RWPE1 (cell line): ENCODE results near the gene HS3ST5.
"Not testable (repeated sequence)": the region's sequence is repeated elsewhere in the genome, so short reads cannot be mapped to it uniquely, and the experiment has no call there.

Experiments
- CTCF ChIA-PET: fragments of 350-600 bp; sonication (Branson Sonifier 250); formaldehyde crosslinking; extraction: SDS; loops from one replicate; lab custom pipeline; 2021; lab: Yijun Ruan, JAX
- POLR2A ChIA-PET: fragments of 400-600 bp; formaldehyde crosslinking; extraction: SDS; loops from one replicate; lab custom pipeline; 2020; ENCODE audit warnings: antibody characterized with exemption; ENCODE audit not compliant: low non-redundant PET; lab: Yijun Ruan, JAX
- DNase-seq: peaks from one replicate; pipeline ENCODE4 v3.0.0; 2012; ENCODE audit warnings: low spot score
- H3K27ac ChIP-seq: fragments of 450-650 bp; 2 replicates; pipeline ENCODE4 v1.5.1; 2017
- CTCF ChIP-seq: fragments of 450-650 bp; conservative IDR thresholded peaks from 2 replicates; pipeline ENCODE4 v1.5.1; 2017; ENCODE audit warnings: low read depth, mild to moderate bottlenecking

Gene HS3ST5

GRCh38 chr6:114084327-114084890 is 258.4 kb downstream of the HS3ST5 start:
- no peak for DNase-seq
- POLR2A ChIA-PET, result no interaction called here
- no peak overlapping the region for H3K27ac ChIP-seq
- CTCF ChIA-PET, result no interaction called here
- TF ChIP-seq CTCF, result no peak

DNA sequence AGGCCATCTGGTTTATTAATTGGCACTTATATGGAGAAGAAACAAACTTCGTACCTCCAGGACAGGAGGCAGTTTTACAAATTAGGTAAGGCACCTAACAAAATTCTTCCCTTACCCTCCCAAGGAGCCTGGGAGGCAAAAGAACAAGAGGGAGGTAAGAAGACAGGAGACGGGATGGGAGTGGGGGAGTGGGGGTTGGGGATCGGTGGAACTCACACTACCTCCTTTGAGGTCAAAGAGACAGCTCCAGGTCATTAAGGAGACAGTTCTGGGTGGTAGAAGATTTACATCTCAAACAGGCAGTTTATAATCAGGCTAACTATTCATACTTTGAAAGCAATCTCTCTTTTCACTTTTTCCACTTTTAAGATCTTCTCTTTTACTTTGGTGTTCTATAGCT is 259.6 kb downstream of the HS3ST5 start:
- CTCF ChIA-PET, result no interaction called here

GRCh38 chr6:114081730-114082129 is 261.1 kb downstream of the HS3ST5 start:
- TF ChIP-seq CTCF, result no peak
- DNase-seq, result no peak
- H3K27ac ChIP-seq, result no peak overlapping the region
- ChIA-PET CTCF (no interaction called here), POLR2A (no interaction called here)

More for the DNA sequence above, 259.6 kb downstream of the HS3ST5 start:
- no peak for TF ChIP-seq CTCF
- DNase-seq, result no peak
- no peak overlapping the region for H3K27ac ChIP-seq
- POLR2A ChIA-PET, result no interaction called here

GRCh38 chr6:114080891-114081510 is 261.8 kb downstream of the HS3ST5 start:
- ChIA-PET CTCF (interaction anchor here (0.6 kb wide), 1 partner anchor 249 kb away, joined by 3 read pairs; no protein-coding TSS in a partner anchor), POLR2A (no interaction called here)
- no peak for TF ChIP-seq CTCF
- H3K27ac ChIP-seq, result no peak overlapping the region
- no peak for DNase-seq

- POLR2A ChIA-PET, CTCF ChIA-PET, H3K27ac ChIP-seq, DNase-seq: not testable (repeated sequence)
Observed at GRCh38 chr6:114080410-114080809, 262.4 kb downstream of the HS3ST5 start.

DNA sequence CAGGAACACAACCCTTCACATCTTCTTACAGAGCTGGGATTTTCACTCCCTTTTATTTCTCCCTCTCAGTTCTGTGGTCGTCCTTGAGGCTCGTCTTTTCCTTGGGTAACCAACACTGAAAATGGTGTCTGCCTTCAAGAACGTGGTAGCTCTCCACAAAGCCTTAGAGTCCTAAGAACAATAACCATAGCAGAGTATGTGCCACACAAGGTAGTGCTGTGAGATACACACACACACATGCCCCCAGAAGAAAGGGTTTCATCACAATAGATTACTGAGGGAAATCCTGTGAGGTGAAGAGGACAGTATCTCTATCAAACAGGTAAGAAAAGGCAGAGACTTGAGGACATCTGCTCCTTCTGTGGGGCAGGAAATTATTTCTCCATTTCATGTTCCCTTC is 267.0 kb downstream of the HS3ST5 start:
- no peak for TF ChIP-seq CTCF
- H3K27ac ChIP-seq, result no peak overlapping the region
- ChIA-PET POLR2A (no interaction called here), CTCF (interaction anchor here (0.9 kb wide), 1 partner anchor 14 kb away, joined by 3 read pairs; no protein-coding TSS in a partner anchor)
- DNase-seq, result no peak

GRCh38 chr6:114075300-114075699 is 267.5 kb downstream of the HS3ST5 start:
- no peak for TF ChIP-seq CTCF
- CTCF ChIA-PET, result no interaction called here
- no peak overlapping the region for H3K27ac ChIP-seq
- DNase-seq, result no peak
- POLR2A ChIA-PET, result no interaction called here
